Measurements from ENCODE around the gene MYRIP.

The MYRIP gene

DNA sequence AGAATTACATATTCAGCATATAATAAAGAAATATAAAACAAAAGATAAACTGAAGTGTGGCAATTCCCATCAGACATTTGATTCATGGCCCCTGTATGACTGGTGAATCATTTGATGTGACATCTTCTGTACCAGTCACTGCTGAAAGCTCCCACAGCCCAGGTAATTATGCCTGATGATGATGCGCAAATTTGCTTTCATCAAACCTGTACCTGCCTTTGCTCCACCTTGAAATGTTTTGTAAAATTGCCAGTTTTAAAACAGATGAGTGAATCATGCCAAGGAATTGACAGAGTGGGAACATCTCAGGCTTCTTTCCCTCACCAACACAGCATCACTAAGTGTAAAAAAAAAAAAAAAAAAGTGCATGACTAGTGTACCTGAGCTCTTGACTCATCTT is 433.6 kb downstream of the MYRIP start:
- Histone ChIP-seq H3K9me3 (ENCODE audit: control insufficient read depth in 2 of 2, low read length in 2 of 2) (no peaks in the 10 kb centered on the region), H3K27me3 (ENCODE audit: control insufficient read depth in 1 of 2, insufficient read depth in 2 of 2, low read length in 2 of 2) (no peaks in the 10 kb centered on the region), H3K27ac (ENCODE audit: low read length) (no peak overlapping the region), H3K4me3 (ENCODE audit: low read length in 2 of 2) (no peak overlapping the region), H3K36me3 (ENCODE audit: control insufficient read depth in 2 of 2, insufficient read depth in 2 of 2, low read length in 2 of 2) (no peaks in the 10 kb centered on the region), H3K9ac (ENCODE audit: low read length in 2 of 2) (no peak overlapping the region), H3K4me1 (ENCODE audit: control insufficient read depth, insufficient read depth, low read length) (no peaks in the 10 kb centered on the region)

DNA sequence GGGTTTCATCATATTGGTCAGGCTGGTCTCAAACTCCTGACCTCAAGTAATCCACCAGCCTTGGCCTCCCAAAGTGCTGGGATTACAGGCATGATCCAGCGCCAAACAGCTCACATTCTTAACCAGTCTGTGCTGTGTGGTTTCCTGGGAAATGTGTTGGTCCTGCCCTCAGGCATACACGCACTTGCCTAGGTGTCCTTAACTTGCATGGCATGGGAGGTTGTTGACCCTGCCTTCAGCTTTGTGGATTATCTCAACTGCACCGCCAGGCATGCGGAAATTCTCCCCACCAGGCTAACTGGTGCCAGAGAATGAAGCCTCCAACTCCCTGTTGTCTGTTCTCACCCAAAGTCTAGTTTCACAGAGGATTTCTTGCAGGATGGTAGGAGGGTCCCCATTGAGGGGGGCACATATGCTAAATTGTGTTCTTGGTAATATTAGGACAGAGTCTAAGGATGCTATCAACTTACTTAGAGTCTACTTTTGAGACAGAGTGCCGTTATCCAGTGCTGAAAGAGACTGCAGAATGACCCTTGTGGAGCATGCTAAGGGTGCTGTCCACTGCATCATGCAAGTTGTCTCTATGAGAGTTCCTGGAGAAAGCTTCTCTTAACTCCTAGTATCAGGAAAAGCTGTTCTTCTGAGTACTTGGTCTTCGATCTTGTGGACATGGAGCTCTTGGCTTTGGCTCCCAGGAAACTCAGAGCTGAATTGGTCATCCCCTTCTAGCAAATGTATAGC is 438.5 kb downstream of the MYRIP start:
- no peaks in the 10 kb centered on the region for H3K9me3 ChIP-seq (ENCODE audit: control insufficient read depth in 2 of 2, low read length in 2 of 2)
- no peaks in the 10 kb centered on the region for H3K36me3 ChIP-seq (ENCODE audit: control insufficient read depth in 2 of 2, insufficient read depth in 2 of 2, low read length in 2 of 2)
- H3K27me3 ChIP-seq (ENCODE audit: control insufficient read depth in 1 of 2, insufficient read depth in 2 of 2, low read length in 2 of 2) = no peaks in the 10 kb centered on the region
- no peak overlapping the region for H3K27ac ChIP-seq (ENCODE audit: low read length)
- no peak overlapping the region for H3K4me3 ChIP-seq (ENCODE audit: low read length in 2 of 2)
- H3K9ac ChIP-seq (ENCODE audit: low read length in 2 of 2) = no peak overlapping the region
- H3K4me1 ChIP-seq (ENCODE audit: control insufficient read depth, insufficient read depth, low read length) = no peaks in the 10 kb centered on the region

DNA sequence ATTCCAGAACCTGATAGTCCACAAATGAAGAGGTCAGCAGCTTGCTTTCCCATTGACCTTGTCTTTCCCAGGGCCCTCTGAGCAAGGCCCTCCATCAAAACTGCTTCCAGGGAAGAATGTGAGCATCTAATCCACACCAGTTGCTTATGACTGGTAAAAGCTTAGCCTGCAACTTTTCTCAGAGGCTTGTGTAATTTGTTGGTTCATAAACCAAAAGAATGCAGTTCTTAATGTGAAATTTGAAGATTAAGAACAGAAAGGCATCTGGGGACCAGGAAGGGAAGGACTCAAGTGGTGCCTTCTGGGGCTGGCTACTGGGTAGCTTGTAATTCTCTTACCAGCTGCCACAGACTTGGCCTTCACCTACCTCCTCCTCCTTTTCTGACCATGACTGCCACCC is 439.2 kb downstream of the MYRIP start:
- no peaks in the 10 kb centered on the region for H3K4me1 ChIP-seq (ENCODE audit: control insufficient read depth, insufficient read depth, low read length)
- H3K27ac ChIP-seq (ENCODE audit: low read length) = no peak overlapping the region
- H3K36me3 ChIP-seq (ENCODE audit: control insufficient read depth in 2 of 2, insufficient read depth in 2 of 2, low read length in 2 of 2) = no peaks in the 10 kb centered on the region
- no peaks in the 10 kb centered on the region for H3K9me3 ChIP-seq (ENCODE audit: control insufficient read depth in 2 of 2, low read length in 2 of 2)
- H3K4me3 ChIP-seq (ENCODE audit: low read length in 2 of 2) = no peak overlapping the region
- no peaks in the 10 kb centered on the region for H3K27me3 ChIP-seq (ENCODE audit: control insufficient read depth in 1 of 2, insufficient read depth in 2 of 2, low read length in 2 of 2)
- H3K9ac ChIP-seq (ENCODE audit: low read length in 2 of 2) = no peak overlapping the region

DNA sequence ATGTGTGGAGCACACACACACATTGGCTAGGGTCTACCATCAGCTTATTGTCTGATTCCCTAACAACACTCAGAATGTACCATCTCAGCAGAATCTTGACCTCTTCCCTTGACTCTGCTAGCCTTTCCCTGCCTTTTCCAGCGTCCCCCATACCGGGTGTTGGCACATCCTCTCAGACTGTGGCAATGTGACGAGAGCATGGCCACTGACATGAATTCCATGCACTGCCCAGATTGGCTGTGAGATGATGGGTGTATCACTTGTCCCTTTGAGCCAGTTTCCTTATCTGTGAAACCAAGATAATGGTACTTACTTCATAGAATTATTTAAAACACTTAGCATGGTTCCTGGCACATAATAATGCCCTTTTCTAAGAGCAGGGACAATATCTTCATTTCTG is 439.8 kb downstream of the MYRIP start:
- H3K9ac ChIP-seq (ENCODE audit: low read length in 2 of 2) = no peak overlapping the region
- H3K27ac ChIP-seq (ENCODE audit: low read length) = no peak overlapping the region
- no peak overlapping the region for H3K4me3 ChIP-seq (ENCODE audit: low read length in 2 of 2)
- H3K4me1 ChIP-seq (ENCODE audit: control insufficient read depth, insufficient read depth, low read length) = no peaks in the 10 kb centered on the region
- H3K36me3 ChIP-seq (ENCODE audit: control insufficient read depth in 2 of 2, insufficient read depth in 2 of 2, low read length in 2 of 2) = no peaks in the 10 kb centered on the region
- H3K27me3 ChIP-seq (ENCODE audit: control insufficient read depth in 1 of 2, insufficient read depth in 2 of 2, low read length in 2 of 2) = no peaks in the 10 kb centered on the region
- H3K9me3 ChIP-seq (ENCODE audit: control insufficient read depth in 2 of 2, low read length in 2 of 2) = no peaks in the 10 kb centered on the region

DNA sequence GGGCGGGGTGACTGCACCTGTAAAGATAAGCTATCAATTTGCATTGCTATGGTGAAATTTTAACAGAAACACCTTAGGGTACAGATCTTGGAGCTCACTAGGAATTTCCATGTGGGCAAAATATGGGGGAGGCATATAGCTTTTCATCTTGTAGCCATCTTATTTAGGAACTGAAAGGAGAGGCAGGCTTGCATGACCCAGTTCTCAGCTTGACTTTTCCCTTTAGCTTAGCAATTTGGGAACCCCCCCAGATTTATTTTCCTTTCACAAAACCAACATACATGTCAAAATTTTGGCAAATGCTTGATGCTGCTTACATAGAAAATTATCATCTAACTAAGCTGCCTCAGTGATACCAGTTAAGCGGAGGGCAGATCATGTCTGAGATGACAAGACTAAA is 445.1 kb downstream of the MYRIP start:
- no peaks in the 10 kb centered on the region for H3K27me3 ChIP-seq (ENCODE audit: control insufficient read depth in 1 of 2, insufficient read depth in 2 of 2, low read length in 2 of 2)
- H3K27ac ChIP-seq (ENCODE audit: low read length) = no peak overlapping the region
- no peaks in the 10 kb centered on the region for H3K4me1 ChIP-seq (ENCODE audit: control insufficient read depth, insufficient read depth, low read length)
- no peak overlapping the region for H3K4me3 ChIP-seq (ENCODE audit: low read length in 2 of 2)
- no peaks in the 10 kb centered on the region for H3K36me3 ChIP-seq (ENCODE audit: control insufficient read depth in 2 of 2, insufficient read depth in 2 of 2, low read length in 2 of 2)
- no peaks in the 10 kb centered on the region for H3K9me3 ChIP-seq (ENCODE audit: control insufficient read depth in 2 of 2, low read length in 2 of 2)
- H3K9ac ChIP-seq (ENCODE audit: low read length in 2 of 2) = no peak overlapping the region

DNA sequence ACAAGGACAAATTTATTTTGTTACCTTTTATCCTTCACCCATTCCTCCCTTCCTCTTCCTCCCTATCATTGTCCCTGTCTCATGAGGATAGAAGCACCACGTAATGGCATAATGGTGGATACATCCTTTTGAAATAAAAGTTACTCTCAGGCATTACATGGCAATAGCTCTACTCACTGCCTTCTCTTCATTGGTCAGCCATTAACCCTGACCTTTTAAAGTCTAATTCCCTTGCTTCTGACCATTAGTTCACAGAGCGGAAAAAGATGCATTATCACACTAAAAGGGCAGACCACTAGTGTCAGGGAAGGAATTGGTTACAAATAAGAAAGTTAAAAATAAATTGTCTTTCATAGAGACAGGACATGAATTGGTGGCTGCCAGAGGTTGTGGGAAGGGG is 445.5 kb downstream of the MYRIP start:
- Histone ChIP-seq H3K9me3 (ENCODE audit: control insufficient read depth in 2 of 2, low read length in 2 of 2) (no peaks in the 10 kb centered on the region), H3K4me3 (ENCODE audit: low read length in 2 of 2) (no peak overlapping the region), H3K4me1 (ENCODE audit: control insufficient read depth, insufficient read depth, low read length) (no peaks in the 10 kb centered on the region), H3K27me3 (ENCODE audit: control insufficient read depth in 1 of 2, insufficient read depth in 2 of 2, low read length in 2 of 2) (no peaks in the 10 kb centered on the region), H3K9ac (ENCODE audit: low read length in 2 of 2) (no peak overlapping the region), H3K27ac (ENCODE audit: low read length) (no peak overlapping the region), H3K36me3 (ENCODE audit: control insufficient read depth in 2 of 2, insufficient read depth in 2 of 2, low read length in 2 of 2) (no peaks in the 10 kb centered on the region)

DNA sequence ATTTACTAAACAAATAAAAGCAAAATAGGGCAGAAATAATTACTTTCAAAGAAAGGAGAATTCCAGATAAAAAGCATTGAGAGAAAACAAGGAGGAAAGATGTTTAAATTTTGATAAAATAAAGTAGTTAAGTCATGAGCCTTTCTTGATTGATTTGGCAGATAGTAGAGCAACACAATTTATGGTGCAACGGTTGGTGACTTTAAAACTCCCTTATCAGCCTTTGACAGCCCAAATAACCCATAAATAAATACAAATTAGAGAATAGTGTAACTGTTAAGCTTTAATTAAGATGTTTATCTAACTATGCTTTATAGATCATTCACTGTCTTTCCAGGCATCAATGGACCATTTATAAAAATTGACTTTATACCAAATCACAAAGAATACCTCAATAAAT is 446.1 kb downstream of the MYRIP start:
- Histone ChIP-seq H3K4me3 (ENCODE audit: low read length in 2 of 2) (no peak overlapping the region), H3K36me3 (ENCODE audit: control insufficient read depth in 2 of 2, insufficient read depth in 2 of 2, low read length in 2 of 2) (no peaks in the 10 kb centered on the region), H3K9me3 (ENCODE audit: control insufficient read depth in 2 of 2, low read length in 2 of 2) (no peaks in the 10 kb centered on the region), H3K27me3 (ENCODE audit: control insufficient read depth in 1 of 2, insufficient read depth in 2 of 2, low read length in 2 of 2) (no peaks in the 10 kb centered on the region), H3K9ac (ENCODE audit: low read length in 2 of 2) (no peak overlapping the region), H3K4me1 (ENCODE audit: control insufficient read depth, insufficient read depth, low read length) (no peaks in the 10 kb centered on the region), H3K27ac (ENCODE audit: low read length) (no peak overlapping the region)

DNA sequence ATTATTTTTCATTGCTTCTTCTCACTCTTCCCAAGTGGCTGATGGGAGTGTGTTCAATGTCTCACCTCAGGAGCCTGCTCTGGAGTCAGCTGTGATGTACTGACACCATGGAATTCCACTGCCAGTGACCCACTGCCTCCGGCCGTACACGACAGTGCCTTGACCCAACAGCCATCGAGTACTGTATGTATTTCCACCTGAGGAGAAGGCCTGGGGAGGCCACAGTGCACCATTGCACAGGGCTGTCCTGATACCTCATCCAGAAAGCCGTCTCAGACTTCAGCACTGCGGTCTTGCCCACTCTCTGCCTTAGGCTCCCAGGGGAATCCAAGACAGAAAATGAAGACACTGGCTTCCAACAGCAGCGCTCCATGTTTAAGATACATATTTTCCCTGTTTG is 448.7 kb downstream of the MYRIP start:
- Histone ChIP-seq H3K9ac (ENCODE audit: low read length in 2 of 2) (no peak overlapping the region), H3K27ac (ENCODE audit: low read length) (no peak overlapping the region), H3K9me3 (ENCODE audit: control insufficient read depth in 2 of 2, low read length in 2 of 2) (no peaks in the 10 kb centered on the region), H3K4me1 (ENCODE audit: control insufficient read depth, insufficient read depth, low read length) (no peaks in the 10 kb centered on the region), H3K36me3 (ENCODE audit: control insufficient read depth in 2 of 2, insufficient read depth in 2 of 2, low read length in 2 of 2) (no peaks in the 10 kb centered on the region), H3K27me3 (ENCODE audit: control insufficient read depth in 1 of 2, insufficient read depth in 2 of 2, low read length in 2 of 2) (no peaks in the 10 kb centered on the region), H3K4me3 (ENCODE audit: low read length in 2 of 2) (no peak overlapping the region)

DNA sequence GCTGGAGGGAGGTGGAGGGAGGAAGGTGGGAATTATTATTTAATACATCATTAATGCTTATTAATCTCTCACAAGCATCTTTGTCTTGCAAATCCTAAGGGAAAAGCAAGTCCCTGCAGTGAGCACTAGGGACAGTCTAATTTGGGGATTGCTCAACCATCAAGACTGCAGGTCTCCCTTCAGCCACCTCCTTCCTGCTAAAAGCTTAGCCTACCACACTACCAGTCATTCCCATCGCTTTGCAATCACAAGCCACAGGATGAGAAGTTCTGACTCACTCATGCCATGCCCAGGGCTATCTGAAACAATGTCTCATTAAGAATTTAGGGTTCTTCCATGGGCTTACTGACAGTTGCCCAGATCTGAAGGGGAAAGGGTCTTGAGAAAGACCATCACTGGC is 449.1 kb downstream of the MYRIP start:
- Histone ChIP-seq H3K9ac (ENCODE audit: low read length in 2 of 2) (no peak overlapping the region), H3K36me3 (ENCODE audit: control insufficient read depth in 2 of 2, insufficient read depth in 2 of 2, low read length in 2 of 2) (no peaks in the 10 kb centered on the region), H3K4me3 (ENCODE audit: low read length in 2 of 2) (no peak overlapping the region), H3K9me3 (ENCODE audit: control insufficient read depth in 2 of 2, low read length in 2 of 2) (no peaks in the 10 kb centered on the region), H3K4me1 (ENCODE audit: control insufficient read depth, insufficient read depth, low read length) (no peaks in the 10 kb centered on the region), H3K27me3 (ENCODE audit: control insufficient read depth in 1 of 2, insufficient read depth in 2 of 2, low read length in 2 of 2) (no peaks in the 10 kb centered on the region), H3K27ac (ENCODE audit: low read length) (no peak overlapping the region)

DNA sequence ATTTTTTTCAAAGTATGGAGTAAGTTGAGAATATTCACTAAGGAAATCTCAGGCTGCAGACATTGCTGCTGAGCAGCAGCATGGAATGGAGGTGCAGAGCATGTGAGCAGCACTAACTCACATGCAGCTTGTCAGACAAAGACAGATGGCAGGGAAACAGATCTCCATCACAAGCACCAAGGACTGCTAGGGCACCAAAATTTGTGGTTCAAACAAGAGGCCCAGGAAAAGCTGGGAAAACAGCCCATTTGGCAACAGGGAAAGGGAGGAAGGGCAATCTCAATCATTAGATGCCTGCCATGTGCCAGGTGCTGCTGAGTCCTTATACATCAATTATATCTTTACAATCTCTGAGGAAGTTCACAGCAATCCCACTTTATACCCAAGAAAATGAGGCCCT is 452.9 kb downstream of the MYRIP start:
- no peaks in the 10 kb centered on the region for H3K36me3 ChIP-seq (ENCODE audit: control insufficient read depth in 2 of 2, insufficient read depth in 2 of 2, low read length in 2 of 2)
- H3K4me1 ChIP-seq (ENCODE audit: control insufficient read depth, insufficient read depth, low read length) = no peaks in the 10 kb centered on the region
- H3K4me3 ChIP-seq (ENCODE audit: low read length in 2 of 2) = no peak overlapping the region
- no peak overlapping the region for H3K27ac ChIP-seq (ENCODE audit: low read length)
- H3K27me3 ChIP-seq (ENCODE audit: control insufficient read depth in 1 of 2, insufficient read depth in 2 of 2, low read length in 2 of 2) = no peaks in the 10 kb centered on the region
- no peak overlapping the region for H3K9ac ChIP-seq (ENCODE audit: low read length in 2 of 2)
- no peaks in the 10 kb centered on the region for H3K9me3 ChIP-seq (ENCODE audit: control insufficient read depth in 2 of 2, low read length in 2 of 2)

DNA sequence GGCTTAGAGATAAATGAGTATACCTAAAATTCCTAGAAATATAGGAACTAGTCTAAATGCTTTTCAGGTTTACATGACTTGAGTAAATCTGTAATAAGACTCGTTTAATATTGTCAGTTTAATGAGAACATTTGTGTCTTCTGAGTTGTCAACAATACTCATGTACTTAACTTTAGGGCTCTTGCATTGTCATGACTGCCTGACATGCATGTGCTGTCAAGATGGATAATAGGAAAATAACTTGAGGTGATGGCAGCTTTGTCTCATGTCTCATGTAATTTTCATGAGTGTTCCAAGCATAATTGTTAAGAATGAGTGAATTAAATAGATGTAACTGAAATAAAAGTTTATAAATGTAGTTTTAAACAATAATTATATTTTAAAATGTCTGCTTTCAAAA is 455.0 kb downstream of the MYRIP start:
- no peaks in the 10 kb centered on the region for H3K36me3 ChIP-seq (ENCODE audit: control insufficient read depth in 2 of 2, insufficient read depth in 2 of 2, low read length in 2 of 2)
- H3K4me3 ChIP-seq (ENCODE audit: low read length in 2 of 2) = no peak overlapping the region
- no peaks in the 10 kb centered on the region for H3K9me3 ChIP-seq (ENCODE audit: control insufficient read depth in 2 of 2, low read length in 2 of 2)
- H3K27me3 ChIP-seq (ENCODE audit: control insufficient read depth in 1 of 2, insufficient read depth in 2 of 2, low read length in 2 of 2) = no peaks in the 10 kb centered on the region
- H3K9ac ChIP-seq (ENCODE audit: low read length in 2 of 2) = no peak overlapping the region
- no peak overlapping the region for H3K27ac ChIP-seq (ENCODE audit: low read length)
- no peaks in the 10 kb centered on the region for H3K4me1 ChIP-seq (ENCODE audit: control insufficient read depth, insufficient read depth, low read length)
